ENCODE data around the gene NUBP2.
A peak's percentile ranks its signal among the peaks of the same experiment; 100 is the strongest.
"Not testable (repeated sequence)": the region's sequence is repeated elsewhere in the genome, so short reads cannot be mapped to it uniquely, and the experiment has no call there.

The NUBP2 gene

DNA sequence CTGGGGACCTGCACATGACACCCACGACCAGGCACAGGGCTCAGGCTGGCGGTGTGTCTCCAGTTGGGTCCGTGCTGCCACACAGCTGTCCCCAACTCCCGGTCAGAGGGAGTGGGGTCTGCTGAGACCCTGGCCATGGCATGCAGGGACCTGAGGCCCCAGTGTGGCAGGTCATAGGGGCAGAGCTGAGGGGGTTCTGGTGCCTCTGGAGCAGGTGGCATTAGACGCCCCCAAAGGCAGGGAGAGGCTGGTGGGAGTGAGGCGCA, 4.2 kb downstream of the NUBP2 start:
- no peak for DNase-seq

DNA sequence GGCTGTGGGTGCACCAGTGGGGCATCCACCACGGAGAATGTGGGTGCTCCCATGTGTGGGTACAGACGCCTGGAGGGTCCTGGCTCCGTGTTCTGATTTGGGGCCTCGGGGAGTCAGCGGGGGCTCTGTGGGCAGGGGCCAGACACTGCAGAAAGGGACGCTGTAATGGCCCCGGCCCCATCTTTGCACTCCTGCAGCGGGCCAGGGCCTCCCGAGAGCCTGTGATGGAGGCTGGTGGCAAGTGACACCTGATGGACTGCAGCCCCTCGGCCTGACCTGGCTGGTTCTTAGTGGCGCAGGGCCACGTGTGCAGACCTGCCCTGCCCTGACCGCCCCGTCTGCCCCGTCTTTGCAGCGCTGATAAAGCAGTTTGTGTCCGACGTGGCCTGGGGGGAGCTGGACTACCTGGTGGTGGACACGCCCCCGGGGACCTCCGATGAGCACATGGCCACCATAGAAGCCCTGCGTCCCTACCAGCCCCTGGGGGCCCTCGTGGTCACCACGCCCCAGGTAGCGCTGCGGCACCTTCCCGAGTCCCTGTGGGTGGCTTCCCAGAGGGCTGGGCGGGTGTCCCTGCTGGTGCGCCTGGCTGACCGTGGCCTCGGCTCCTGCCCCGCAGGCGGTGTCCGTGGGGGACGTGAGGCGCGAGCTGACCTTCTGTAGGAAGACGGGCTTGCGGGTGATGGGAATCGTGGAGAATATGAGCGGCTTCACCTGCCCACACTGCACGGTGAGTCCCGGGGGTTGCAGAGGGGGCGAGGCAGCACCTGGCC, 4.7 kb downstream of the NUBP2 start:
- no peak for DNase-seq

DNA sequence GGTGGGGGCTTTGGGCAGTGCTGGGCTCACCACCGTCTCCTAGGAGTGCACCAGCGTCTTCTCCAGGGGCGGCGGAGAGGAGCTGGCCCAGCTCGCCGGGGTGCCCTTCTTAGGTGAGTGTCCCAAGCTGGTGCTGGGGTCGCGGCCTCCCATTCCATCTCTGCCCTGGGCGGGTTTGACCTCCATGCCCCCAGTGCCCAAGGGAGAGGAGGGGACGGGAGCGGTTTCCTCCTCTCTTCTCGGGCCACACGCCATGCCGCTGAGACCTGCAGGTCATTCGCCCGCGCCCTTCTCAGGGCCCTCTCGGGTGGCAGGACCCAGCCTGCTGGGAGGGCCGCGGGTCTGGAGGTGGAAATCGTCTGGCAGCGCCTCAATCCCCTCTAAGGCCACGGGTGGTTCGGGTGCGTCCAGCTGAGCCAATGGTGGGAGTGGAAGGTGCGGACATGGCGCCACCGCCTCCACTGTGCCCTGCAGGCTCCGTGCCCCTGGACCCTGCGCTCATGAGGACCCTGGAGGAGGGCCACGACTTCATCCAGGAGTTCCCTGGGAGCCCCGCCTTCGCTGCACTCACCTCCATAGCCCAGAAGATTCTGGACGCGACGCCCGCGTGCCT, 5.4 kb downstream of the NUBP2 start:
- DNase-seq = no peak

DNA sequence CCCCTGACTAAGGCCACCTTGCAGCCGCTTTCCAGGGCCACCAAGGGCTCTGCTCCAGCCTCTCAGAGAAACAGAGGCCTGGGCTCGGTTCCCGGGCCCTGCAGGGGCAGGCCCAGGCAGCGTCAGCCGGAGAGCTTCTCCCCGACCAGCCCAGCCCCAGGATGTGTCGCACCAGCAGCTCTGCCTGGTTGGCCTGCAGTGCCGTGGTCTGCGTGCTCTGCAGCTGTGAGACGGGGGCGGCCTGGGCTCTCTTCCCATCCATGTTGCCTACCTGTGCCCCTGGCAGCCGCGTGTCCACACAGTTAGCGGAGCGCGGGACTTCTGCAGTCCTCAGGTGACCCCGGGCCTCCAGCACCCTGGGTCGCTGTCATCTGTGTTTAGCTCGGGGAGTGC, 5.9 kb downstream of the NUBP2 start:
- no peak for DNase-seq

GRCh38 chr16:1789643-1790045, 6.9 kb downstream of the NUBP2 start:
- DNase-seq = no peak

DNA sequence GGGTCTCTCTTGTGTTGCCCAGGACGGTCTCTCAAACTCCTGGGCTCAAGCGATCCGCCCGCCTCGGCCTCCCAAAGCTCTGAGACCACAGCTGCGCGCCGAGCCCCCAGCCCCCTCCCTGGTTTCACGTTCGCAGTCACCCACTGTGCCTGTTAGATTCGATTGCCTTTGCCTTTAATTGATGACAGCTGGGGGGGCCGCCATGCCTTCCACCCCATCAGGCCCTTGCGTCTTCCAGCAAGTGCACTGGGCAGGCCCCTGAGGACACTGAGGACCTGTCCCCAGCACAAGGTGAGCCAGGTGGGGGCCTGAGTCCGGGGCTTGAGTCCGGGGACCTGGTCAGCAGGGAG, 7.5 kb downstream of the NUBP2 start:
- DNase-seq = no peak

DNA sequence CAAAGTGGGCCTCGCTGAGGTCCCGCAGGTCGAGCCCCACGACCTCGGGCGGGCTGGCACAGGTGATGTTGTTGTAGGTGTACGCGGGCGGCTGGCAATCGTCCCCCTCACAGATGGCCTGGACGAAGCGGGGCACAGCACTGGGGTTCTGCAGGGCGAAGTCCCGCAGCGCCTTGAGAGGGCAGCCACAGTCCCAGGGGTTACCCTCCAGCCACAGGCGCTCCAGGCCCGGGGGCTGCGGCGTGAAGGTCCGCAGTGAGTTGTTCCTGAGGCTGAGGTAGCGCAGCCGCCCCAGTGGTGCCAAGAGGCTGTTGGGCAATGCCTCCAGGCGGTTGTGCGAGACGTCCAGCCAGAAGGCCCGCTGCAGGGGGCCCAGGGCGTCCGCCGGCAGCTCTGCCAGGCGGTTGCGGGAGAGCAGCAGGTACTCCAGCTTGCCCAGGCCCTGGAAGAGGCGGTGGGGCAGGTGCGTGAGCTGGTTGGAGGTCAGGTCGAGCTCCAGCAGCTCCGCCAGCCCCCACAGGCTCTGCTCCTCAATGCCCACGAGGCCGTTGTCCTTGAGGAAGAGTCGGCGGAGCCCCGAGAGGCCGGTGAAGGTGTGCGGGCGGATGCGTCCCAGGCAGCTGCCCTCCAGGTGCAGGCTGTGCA, 8.0 kb downstream of the NUBP2 start:
- DNase-seq = no peak

GRCh38 chr16:1791256-1791942, 8.6 kb downstream of the NUBP2 start:
- no peak for DNase-seq

DNA sequence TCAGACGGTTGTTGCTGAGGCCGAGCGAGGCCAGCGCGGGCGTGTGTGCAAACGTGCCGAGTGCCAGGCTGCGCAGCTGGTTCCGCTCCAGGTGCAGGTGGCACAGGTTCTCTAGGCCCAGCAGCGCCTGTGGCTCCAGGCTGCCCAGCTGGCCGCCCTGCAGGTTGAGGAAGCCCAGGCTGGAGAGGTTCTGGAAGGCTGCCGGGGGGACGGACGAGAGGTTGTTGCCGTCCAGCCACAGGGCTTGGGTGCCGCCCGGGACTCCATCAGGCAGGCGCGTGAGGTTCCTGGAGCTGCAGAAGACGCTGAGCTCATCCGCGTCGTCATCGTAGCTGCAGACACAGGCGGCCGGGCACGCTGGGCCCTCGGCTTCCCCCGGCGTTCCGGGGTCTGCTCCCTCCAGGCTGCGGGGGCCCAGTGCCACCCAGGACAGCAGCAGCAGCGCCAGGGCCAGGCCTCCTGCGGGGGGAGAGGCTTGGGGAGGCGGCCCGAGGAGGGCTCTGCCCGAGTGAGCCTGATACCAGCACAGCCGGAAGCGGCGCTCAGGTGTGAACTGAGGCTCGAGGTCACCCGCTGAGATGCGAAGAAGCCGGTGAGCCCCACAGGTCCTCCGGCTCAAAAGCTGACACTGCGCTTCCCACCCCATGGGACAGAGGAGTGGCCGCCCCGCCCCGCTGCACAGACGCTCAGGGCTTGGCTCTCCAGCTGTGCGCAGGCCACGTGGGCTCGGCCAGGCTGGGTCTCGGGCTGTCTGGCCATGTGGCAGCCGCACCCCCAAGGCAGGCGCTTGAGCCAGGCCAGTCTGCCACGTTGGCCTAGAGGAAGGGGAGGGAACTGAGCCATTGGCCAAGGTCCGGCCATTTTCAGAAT, 9.4 kb downstream of the NUBP2 start:
- no peak for DNase-seq

GRCh38 chr16:1792836-1793577, 10.2 kb downstream of the NUBP2 start:
- DNase-seq = peak; percentile 28

DNA sequence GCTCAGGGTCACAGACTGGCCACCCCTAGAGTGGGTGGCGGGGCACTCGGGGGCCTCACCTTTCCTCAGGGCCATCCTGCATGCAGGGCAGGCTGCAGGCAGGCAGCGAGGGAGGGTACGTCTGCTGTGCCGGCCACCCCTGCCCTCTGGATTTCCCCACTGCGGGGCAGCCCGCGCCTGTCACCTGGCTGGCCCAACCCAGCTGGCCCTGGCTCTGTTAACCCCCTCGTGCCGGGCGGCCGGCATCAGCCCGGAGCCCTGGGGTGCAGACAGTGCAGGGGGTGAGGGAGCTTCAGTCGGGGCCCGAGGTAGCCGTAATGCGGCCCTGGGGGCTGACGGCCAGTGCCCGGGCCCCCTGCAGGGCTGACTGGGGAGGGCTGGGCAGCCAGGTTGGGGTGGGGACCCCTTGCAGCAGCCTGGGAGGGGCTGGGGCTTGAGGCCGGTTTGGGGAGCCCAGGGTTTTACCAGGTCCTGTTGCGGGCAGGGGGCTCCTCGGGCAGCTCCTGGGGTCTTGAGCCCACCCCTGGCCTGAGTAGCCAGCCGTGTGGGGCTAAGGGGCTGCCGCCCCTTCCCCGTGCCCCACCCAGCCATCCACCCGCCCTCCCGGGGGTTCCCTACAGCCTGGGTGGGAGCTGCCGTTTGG, 10.9 kb downstream of the NUBP2 start, which contains the start of gene IGFALS:
Gene IGFALS, minus strand, starts transcription at position 128 of the 643 bp plus-strand sequence. Its CDS starts 53 bp downstream, at position 75.
- no peak for DNase-seq

- no peak for DNase-seq
Measured at GRCh38 chr16:1794221-1794871, 11.6 kb downstream of the NUBP2 start.

DNA sequence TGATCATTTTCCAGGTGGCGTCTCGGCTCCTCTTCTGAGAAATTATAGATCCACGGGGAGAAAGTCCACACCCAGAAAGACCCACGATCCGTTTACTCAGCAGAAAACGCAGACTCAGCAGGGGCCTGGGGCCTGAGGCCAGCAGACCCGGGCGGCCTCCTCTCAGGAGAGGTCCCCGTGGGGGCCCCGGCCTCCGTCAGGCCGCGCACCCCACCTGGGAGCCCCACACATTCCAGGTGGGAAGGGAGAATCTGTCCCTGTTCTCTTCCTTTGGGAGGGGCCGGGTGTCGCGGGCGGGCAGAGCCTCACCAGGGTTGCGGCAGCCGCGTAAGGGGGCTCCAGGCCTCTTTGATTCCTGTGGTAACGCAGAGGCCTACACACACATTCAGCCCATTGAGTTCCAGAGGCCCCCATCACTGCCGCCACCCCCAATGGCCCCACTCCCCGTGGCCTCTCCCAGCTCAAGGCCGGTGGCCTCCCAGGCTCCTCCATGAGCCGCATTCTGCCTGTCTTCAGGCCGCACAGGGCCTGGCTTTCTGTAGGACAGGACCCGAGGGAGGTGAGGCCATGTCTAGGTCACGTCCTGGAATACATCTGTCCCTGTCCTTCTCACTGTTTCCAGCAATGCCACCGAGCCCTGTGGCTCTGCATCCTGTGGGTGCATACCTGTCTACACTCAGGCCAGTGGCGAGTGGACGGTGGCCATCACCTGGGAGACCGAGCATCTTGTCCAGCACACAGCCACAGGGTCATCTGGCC, 12.3 kb downstream of the NUBP2 start:
- DNase-seq = no peak

- DNase-seq = not testable (repeated sequence)
Measured at GRCh38 chr16:1799263-1799662, 16.5 kb downstream of the NUBP2 start.

DNA sequence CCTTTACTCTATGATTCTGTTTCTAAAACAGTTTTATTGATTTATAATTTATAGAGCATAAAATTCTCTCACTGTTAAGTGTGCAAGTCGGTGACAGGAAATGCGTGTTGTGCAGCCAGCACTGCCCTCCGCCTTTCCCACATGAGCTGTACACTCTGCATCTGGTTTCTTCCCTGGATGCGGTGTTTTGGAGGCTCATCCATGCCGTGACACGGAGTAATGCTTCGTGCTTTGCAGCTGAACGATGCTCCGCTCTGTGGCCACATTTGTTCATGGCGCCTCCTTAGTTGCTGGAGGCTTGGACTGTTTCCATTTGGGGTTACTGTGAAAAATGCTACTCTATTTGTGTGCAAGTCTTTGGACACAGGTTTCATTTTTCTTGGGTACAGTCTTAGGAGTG, 17.9 kb downstream of the NUBP2 start:
- DNase-seq = no peak

DNA sequence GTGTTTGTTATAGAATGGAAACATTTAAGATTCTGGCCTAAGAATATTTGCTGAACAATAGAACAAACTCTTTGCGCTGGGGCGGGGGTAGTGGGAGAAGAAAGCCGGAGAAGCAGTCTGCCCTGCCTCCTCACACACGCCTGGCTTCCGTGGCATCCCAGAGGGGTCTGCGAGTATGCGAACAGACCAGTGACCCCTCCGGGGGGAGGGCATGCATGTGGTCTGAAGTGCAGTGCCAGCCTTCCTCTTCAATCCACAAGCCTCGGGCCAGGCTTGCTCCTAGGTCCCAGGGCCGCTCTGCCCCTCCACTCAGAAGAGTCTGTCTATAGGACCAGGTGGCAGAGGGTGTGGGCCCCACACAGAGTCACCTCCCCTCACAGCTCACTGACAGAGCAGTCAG, 24.9 kb downstream of the NUBP2 start:
- DNase-seq = no peak

DNA sequence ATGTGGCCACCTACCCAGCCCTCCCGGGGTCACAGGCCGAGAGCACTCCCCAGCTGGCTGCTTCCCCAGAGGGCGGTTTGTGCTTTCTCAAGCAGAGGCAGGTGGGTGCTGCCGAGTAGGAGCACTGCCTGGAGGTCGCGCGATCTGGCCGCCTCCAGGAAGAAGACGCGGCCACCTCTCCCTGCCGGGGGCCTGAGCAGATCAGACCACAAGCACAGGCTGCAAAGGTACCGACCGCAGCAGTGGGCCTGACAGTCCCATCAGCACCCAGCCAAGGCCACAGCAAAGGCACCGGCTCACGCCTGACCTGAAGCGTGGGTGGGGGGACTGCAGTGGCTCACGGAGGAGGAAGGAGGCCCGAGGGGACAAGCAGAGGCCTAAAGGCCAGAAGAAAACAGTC, 25.9 kb downstream of the NUBP2 start:
- DNase-seq = no peak

- no peak for DNase-seq
Measured at GRCh38 chr16:1809281-1809801, 26.6 kb downstream of the NUBP2 start.

- DNase-seq = no peak
Measured at GRCh38 chr16:1810106-1810505, 27.3 kb downstream of the NUBP2 start.

DNA sequence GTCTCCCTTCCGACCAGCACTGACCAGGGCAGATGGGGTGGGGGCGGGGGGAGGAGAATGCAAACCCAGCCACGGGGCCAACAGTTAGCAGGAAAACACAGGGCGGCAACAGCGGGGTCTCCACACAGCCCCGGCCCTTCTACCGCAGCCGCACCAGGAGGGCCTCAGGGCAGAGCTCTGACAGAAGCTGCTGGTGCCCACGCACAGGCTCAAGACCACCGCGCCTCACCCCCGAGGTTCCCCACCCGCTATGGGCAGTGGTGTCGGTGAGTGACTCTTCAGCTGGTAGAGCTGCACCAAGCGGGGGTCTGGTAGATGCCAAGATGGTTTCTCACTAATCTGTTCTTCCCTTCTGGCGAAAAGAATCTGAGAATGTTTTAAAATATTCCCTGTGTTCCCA, 27.8 kb downstream of the NUBP2 start:
- DNase-seq = no peak
